G401.6 (cell line): ENCODE measurements around the gene UQCR11.

Experiments
- FAIRE-seq: peaks from 2 replicates; lab custom pipeline; 2012; peaks lifted over from hg19 to GRCh38; lab: Jason Lieb, UNC

The UQCR11 gene

DNA sequence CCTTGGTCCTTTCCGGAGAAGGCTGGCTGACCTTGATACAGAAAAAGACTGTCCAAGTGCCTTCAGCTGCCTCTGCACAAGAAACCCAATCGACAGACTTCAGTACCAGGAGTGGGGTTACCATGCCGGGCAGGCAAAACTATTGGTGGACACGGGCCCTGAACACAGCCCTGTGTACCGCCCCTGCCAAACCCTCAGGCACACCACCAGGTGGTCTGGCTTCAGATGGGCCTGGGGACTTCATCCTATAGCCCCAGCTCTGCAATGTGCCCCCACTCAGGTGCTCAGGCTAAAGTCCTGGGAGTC is 29.6 kb upstream of the UQCR11 start:
- no peak for FAIRE-seq

DNA sequence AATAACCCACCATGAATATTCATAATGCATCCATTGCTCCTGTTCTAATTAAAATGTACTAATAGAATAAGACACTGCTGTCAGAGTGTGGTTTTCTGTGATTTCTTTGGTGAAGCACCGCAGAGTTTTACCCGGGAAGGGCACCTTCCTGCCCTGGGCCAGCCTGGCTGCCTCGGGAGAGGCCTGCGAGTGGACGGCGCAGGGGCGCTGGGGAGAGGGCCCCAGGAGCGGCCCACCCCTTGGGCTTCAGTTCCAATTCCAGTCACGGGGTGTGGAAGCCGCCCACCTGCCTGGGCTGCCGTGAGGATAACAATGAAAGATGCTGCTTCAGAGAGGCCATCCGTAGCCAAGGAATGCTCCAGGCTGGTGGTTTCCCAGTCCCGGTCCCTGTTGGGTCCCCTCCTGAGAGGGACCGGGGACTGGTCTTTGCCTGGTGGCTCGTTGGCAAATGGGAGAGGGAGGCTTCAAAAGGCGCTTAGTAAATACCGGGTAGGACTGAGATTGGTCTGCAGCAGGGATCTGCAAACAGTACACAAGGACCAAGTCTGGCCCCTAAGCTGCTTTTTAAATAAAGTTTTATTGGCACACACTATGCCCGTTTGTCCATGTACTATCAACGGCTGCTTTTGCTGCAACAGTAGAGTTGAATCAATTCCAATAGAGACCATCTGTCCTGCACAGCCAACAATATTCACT is 29.1 kb upstream of the UQCR11 start:
- FAIRE-seq: no peak

DNA sequence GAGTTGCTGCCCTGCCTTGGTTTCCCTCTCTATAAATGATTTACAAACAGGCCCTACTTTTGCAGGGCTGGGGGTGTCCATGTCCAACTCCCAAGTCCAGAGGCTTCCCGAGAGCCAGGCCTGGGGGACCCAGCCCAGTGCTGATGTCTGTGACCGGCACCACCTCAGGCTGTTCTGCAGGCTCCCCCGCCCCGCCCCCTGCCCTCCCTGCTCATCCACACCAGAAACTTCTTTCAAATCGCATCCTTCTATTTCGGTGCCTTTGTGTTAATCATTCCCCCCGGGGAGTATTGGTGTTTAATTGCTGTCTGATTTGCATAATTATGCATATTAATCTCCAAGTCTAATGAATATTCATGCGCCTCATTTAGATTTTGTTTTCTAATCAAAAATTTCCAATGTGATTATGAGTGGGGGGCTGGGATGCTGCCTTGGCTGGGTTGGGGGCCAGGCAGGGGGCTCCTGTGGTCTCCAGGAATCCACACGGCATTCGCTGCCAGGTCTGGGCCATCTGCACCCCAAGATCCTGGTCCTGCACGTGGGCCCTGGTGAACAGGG is 28.1 kb upstream of the UQCR11 start:
- no peak for FAIRE-seq

- no peak for FAIRE-seq
Observed at GRCh38 chr19:1632462-1633268, 27.4 kb upstream of the UQCR11 start.

DNA sequence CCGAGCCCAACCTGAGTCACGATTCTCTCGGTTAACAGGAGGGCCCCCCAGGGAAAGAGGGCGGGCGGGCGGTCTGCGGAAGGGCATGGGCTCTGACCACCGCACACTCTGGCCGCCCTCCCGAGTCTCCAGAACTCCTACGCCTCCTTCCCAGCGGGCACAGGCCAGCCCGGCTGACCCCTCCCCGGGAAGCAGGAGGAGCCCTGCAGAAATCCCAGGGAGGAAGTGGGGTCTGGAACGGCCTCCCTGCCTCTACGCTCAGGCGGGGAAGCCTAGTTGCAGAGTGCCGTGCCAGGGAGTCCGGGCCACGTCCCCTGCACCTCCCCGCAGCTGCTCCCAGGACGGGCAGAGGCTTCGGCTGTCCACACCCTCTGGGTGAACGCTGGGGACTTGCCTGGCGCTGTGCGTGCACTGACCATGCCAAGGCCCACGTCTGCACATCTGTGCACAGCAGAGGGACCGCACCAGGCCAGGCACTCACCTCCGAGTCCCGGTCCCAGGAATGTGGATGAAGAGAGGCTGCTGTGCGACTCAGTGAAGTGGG is 26.4 kb upstream of the UQCR11 start:
- no peak for FAIRE-seq

DNA sequence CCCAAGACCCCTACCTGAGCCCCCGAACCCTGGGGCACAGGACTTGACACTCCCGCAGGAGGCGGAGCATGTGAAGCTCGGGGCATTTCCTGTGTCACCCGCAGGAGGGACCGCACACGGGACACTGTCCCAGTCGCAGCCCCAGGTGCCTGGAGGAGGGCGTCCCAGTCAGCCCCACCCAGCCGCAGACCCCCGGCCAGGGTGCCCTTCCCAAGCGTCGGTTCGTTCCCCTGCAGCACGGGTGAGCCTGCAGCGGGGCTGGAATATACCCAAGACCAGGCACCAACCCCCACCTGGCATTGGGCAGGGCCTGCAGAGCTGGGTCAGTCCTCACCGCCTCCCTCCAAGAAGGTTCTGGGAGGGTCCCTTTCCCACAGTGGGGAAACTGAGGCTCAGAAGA is 25.5 kb upstream of the UQCR11 start:
- FAIRE-seq: no peak

DNA sequence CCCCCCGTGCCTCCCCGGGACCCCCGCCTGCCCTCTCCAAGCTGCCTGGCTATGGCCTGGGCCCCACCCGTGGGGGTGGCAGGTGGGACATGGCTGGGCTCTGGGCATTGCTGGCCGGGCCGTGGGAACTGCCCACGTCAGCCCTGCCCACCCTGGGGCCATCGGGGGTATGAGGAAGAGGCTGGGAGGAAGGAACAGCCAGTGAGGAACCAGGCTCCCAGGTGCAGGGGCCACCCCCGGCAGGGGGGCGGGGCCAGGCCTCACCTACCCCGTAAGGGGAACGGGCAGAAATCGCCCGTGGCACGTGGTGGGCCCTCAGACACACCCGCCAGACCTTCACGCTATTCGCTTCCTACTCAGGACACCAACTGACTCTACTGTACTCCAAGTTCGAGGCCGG is 24.8 kb upstream of the UQCR11 start:
- FAIRE-seq: no peak

- FAIRE-seq: no peak
Observed at GRCh38 chr19:1629256-1629808, 24.1 kb upstream of the UQCR11 start.

GRCh38 chr19:1627194-1627593 is 21.9 kb upstream of the UQCR11 start:
- FAIRE-seq: no peak

DNA sequence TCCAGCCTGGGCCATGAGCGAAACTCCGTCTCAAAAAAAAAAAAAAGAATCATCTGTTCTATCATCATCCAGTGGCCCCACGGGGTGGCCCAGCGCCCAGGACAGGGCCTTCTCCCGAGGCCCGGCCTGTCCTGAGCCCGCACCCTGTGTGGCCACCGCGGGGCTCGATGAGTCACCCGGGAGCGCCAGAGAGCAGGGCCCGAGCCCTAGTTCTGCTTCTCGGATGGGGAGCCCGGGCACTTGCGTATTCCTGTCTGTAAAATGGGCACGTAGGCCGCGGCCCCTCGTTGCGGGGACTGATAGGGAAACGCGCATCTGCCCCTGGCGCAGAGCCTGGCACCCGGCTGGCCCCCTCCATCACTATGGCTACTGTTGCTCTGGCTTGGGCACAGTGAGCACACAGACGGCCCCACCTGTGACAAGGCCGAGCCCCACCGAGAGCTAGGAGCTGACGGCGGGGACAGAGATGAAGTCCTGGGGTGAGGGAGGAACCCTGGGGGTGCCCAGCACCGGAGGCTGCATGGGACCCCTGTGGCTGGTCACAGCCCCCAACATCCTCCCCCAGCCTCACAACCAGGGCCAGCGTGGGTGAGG is 21.3 kb upstream of the UQCR11 start:
- no peak for FAIRE-seq

GRCh38 chr19:1624458-1624857 is 19.2 kb upstream of the UQCR11 start:
- FAIRE-seq: peak; percentile 37

GRCh38 chr19:1622541-1622940 is 17.3 kb upstream of the UQCR11 start:
- FAIRE-seq: no peak

GRCh38 chr19:1622007-1622406 is 16.7 kb upstream of the UQCR11 start:
- FAIRE-seq: no peak

- no peak for FAIRE-seq
Observed at GRCh38 chr19:1621574-1621973, 16.3 kb upstream of the UQCR11 start.

DNA sequence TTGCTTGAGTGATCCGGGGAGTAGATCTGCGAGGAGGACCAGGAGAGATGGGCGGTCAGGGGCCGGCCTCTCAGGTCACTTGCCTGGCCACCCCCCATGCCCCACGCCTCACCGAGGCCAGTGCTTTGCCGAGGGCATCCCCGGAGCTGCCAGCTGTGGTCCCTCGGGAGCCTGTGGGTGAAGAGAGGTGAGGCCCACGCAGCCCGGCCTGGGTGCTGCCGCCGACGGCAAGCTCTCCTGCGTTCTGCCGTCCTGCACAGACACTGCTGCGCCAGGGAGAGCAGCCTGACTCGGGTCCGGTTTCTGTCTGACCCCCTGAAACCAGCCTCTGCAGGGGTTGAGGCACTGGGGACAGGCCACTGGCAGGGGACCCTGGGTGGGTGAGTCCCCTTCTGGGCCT is 15.8 kb upstream of the UQCR11 start:
- FAIRE-seq: no peak

- FAIRE-seq: no peak
Observed at GRCh38 chr19:1620502-1620901, 15.2 kb upstream of the UQCR11 start.

GRCh38 chr19:1619703-1620102 is 14.4 kb upstream of the UQCR11 start:
- no peak for FAIRE-seq

GRCh38 chr19:1619094-1619439 is 13.8 kb upstream of the UQCR11 start:
- FAIRE-seq: no peak

- no peak for FAIRE-seq
Observed at GRCh38 chr19:1618157-1619093, 13.2 kb upstream of the UQCR11 start.

DNA sequence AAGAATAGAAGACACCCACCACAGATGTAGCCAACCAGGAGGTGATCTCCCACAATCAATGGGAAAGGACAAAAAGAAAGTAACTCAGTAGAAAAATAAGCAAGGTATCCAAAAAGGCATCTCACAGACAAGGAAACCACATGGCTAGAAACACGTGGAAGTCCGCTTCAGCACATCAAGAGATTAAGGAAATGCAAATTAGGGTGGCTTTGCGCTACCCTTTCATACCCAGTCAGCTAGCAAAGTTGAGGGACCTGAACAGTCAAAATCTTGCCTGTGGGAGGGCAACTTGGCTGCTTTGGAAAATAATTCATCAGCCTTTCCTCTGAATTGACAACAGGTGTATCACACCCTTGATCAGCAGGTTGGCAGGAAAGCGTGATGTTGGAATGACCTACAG is 11.6 kb upstream of the UQCR11 start:
- FAIRE-seq: no peak

GRCh38 chr19:1616396-1616795 is 11.1 kb upstream of the UQCR11 start:
- no peak for FAIRE-seq
